Heart right ventricle (tissue), 16 donors: ENCODE measurements around the gene STXBP5. TPM values are rescaled to one million over a fixed set of nuclear protein-coding genes. Genes with fewer than 3 reads are reported as not detected.

ENCODE experiments used
- ATAC-seq, 8 donors: fragments of 200-7000 bp; cut with Tn5 transposase; one replicate each; pipeline ENCODE4 v1.9.1; 2020; ENCODE audit warnings: mild to moderate bottlenecking in 8 of 8, moderate library complexity in 8 of 8, moderate number of reproducible peaks in 1 of 8
- DNase-seq, 2 donors: peaks; one replicate each; pipeline ENCODE4 v3.0.0-alpha.2; 2020
- H3K27ac ChIP-seq, 10 donors: fragments of 200-600 bp; sonication (generic) in 2 of 10; one replicate each; pipeline versions ENCODE4 v1.5.0 to v1.8.0; 2020 to 2022; ENCODE audit warnings: mild to moderate bottlenecking in 3 of 10
- H3K27me3 ChIP-seq, 7 donors: fragments of 200-600 bp; one replicate each; pipeline ENCODE4 v1.8.0; 2021 to 2022; ENCODE audit warnings: mild to moderate bottlenecking in 2 of 7
- H3K36me3 ChIP-seq, 9 donors: fragments of 200-600 bp; sonication (generic) in 1 of 9; one replicate each; pipeline versions ENCODE4 v1.5.0 to v1.8.0; 2020 to 2022; ENCODE audit warnings: mild to moderate bottlenecking in 2 of 9
- H3K4me1 ChIP-seq, 9 donors: fragments of 200-600 bp; sonication (generic) in 1 of 9; one replicate each; pipeline versions ENCODE4 v1.5.0 to v1.8.0; 2020 to 2022; ENCODE audit warnings: mild to moderate bottlenecking in 4 of 9
- H3K4me3 ChIP-seq, 10 donors: fragments of 200-600 bp; sonication (generic) in 2 of 10; one replicate each; pipeline versions ENCODE4 v1.5.0 to v1.8.0; 2020 to 2022; ENCODE audit warnings: mild to moderate bottlenecking in 7 of 10, moderate library complexity in 2 of 10
- H3K9me3 ChIP-seq, 11 donors: fragments of 200-600 bp in 10 of 11; sonication (generic) in 2 of 11; one replicate each; pipeline versions ENCODE4 v1.5.0 to v1.8.0; 2013 to 2022; ENCODE audit warnings: mild to moderate bottlenecking in 2 of 11, control low read depth in 1 of 11, moderate library complexity in 1 of 11
- WGBS, 2 donors: extraction: QIAGEN DNeasy Blood & Tissue Kit; methylation state at CpG; one replicate each; pipeline ENCODE4 v1.1.7; 2013; ENCODE audit warnings: inconsistent platforms in 1 of 2; 5-methylcytosine and 5-hydroxymethylcytosine counted together
- intact Hi-C, 10 donors: fragments of 100-400 bp; cut with DNase I; formaldehyde crosslinking; loops; one replicate each; pipeline versions ENCODE4 v1.11.1 to v1.14.2; 2022
- polyA plus RNA-seq, 2 donors: library from polyadenylated mRNA; stranded (reverse); fragments of 200-250 nt; gene quantifications; one replicate each; pipeline ENCODE4 v1.2.3, GENCODE V29; 2013
- total RNA-seq, 10 donors: library from RNA; stranded (reverse); fragmentation: NEBNext Ultra II Directional in 3 of 10; extraction: Animal tissue kit (Norgen Biotek cat#: 25700) in 3 of 10; gene quantifications; one replicate each; pipeline versions ENCODE4 v1.2.1 to v1.2.4, GENCODE V29; 2021 to 2023
- TF ChIP-seq, protein P1 (sequence below), 9 donors: fragments of 200-600 bp; sonication (generic) in 2 of 9; IDR thresholded peaks; one replicate each; pipeline versions ENCODE4 v1.5.0 to v1.8.0; 2021 to 2022; ENCODE audit warnings: antibody characterized with exemption in 9 of 9, mild to moderate bottlenecking in 5 of 9, moderate library complexity in 1 of 9
- donor health status: Arrhythmogenic right ventricular cardiomyopathy.
- donor health status: ischemic (EF 13 %, LVEDD 7.1; RV severe dilation, severe dysfunction).
- donor health status: healthy with polysubstance abuse.
- donor health status: DM: no; HTN: yes; CAD: no.
- donor health status: DM: no; HTN: no; CAD: no.
- donor health status: ischemic (EF 25% LVEDD 6.9; RV normal size, moderate dysfunction).
- donor health status: ischemic (EF 25% LVEDD 5.7; RV mildly dilated, moderate dysfunction).
- donor health status: healthy.
- donor health status: DM: yes; HTN: yes; CAD: no.
- donor health status: Ischemic cardiomyopathy.
- donor health status: ischemic (EF 35%, LVEDD 5.7; RV mildly dilated, moderate dysfunction).
- donor health status: nonischemic (EF 11% LVEDD 7.7; RV severe dilation, severe dysfunction).
- donor health status: DM: yes; HTN: yes; CAD: no.
- donor health status: PGD.
- donor health status: ischemic (EF 29% LVEDD 5.4; RV normal size, mild dysfunction).
- donor health status: nonischemic (EF 23%, LVEDD 6.1; RV moderate dilation, normal function).

Gene STXBP5
- total and polyA plus RNA-seq, 12 donors, result 2.8 to 23.2 (median 13.4) TPM

DNA sequence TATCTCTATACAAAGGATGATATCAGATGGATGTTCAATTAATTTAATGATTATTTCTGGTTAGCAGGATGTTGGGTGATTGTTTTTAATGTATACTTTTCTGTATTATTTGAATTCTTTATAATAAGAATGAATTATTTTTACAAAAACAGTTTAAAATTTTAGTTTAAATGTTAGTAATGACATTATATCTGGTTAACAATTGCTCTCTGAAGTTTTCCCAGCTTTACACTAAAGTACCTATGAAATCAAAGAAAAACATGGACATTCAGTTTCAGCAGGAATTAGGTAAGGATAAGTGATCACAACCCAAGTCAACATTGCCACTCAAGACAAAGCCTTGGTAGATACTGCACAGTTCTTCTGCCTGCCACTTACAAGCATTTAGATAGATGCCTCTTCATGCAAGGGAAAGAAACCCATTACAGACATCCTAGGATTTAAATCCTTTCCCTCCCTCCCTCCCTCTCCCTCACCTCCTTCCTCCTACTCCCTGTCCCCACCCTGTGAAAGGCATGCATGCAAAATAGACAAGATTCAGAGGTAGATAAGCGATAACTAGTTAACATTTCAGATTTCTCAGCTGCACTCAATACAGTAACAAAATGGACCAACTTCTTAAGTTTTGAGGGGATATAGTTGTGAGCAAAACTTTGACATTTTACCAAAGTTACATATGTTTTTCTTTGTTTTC is 143.8 kb downstream of the STXBP5 start:
- WGBS, 2 donors, result 100% methylated on average over 1 of the region's 1 CpG
- Histone ChIP-seq H3K27ac (no peak overlapping the region), H3K4me1 (no peaks in the 10 kb centered on the region), H3K4me3 (no peak overlapping the region), H3K27me3 (no peaks in the 10 kb centered on the region), H3K36me3 (peaks cover 0 to 31% (median 0%) of the 10 kb centered on the region in 9 donors), H3K9me3 (no peaks in the 10 kb centered on the region)
- ATAC-seq (no peak), DNase-seq (no peak)
- intact Hi-C loops, result no loop called here
- TF ChIP-seq, protein P1, sequence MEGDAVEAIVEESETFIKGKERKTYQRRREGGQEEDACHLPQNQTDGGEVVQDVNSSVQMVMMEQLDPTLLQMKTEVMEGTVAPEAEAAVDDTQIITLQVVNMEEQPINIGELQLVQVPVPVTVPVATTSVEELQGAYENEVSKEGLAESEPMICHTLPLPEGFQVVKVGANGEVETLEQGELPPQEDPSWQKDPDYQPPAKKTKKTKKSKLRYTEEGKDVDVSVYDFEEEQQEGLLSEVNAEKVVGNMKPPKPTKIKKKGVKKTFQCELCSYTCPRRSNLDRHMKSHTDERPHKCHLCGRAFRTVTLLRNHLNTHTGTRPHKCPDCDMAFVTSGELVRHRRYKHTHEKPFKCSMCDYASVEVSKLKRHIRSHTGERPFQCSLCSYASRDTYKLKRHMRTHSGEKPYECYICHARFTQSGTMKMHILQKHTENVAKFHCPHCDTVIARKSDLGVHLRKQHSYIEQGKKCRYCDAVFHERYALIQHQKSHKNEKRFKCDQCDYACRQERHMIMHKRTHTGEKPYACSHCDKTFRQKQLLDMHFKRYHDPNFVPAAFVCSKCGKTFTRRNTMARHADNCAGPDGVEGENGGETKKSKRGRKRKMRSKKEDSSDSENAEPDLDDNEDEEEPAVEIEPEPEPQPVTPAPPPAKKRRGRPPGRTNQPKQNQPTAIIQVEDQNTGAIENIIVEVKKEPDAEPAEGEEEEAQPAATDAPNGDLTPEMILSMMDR (IDR thresholded peaks at IDR 0.05), result no peak

DNA sequence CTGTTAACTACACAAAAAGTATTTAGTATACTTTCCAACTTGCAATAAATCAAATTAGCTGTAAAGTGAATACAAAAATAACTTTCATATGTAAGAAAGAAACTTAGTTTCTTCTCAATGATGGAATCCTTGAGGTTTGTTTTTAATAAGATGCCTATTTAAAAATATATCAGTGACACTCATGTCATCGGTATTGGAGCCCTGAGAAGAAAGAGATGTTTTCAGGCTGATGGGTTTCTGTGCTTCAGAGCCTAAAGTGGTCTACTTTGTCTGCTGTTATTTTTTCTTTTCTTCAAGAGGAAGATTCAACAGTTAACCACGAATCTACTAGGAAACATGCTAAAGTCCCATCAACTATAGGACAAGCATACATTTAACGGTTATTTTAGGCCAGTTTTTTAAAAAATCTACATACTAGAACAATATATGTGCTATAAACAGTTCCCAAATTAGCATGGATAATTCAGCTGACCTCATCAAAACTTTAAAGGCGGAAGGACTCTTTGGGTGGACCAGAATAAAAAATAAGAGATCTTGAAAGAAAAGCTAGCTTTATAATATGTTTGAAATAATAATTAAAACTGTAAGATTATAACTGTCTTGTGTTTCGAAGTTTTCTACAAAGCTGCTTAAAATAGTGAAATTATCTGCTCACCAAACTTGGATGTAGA is 157.2 kb downstream of the STXBP5 start:
- TF ChIP-seq, protein P1 (IDR thresholded peaks at IDR 0.05), result no peak
- 94 to 95% methylated on average over 5 of the region's 5 CpGs for WGBS, 2 donors
- Histone ChIP-seq H3K9me3 (peaks cover 0 to 9% (median 0%) of the 10 kb centered on the region in 11 donors), H3K27me3 (no peaks in the 10 kb centered on the region), H3K4me3 (no peak overlapping the region), H3K27ac (no peak overlapping the region), H3K36me3 (peaks cover 0 to 84% (median 25%) of the 10 kb centered on the region in 9 donors), H3K4me1 (no peaks in the 10 kb centered on the region)
- intact Hi-C loops, result no loop called here
- no peak for ATAC-seq
- DNase-seq, result no peak

DNA sequence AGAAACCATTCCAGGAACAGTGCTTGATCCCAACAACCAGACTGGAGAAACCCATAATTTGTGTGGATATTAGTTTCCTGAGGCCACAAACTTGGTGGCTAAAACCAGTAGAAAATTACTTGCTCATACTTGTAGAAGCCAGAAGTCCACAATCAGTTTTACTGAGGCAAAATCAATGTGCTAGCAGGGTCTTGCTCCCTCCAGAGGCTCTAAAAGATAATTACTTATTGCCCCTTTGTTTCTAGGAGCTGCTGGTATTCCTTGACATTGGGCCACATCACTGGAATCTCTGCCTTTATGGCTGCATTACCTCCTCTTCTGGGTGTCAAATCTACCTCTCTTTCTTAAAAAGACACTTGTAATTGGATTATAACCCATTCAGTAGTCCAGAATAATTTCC is 162.1 kb downstream of the STXBP5 start:
- Histone ChIP-seq H3K27ac (no peak overlapping the region), H3K4me1 (no peaks in the 10 kb centered on the region), H3K27me3 (no peaks in the 10 kb centered on the region), H3K4me3 (no peak overlapping the region), H3K36me3 (peaks cover 0 to 52% (median 13%) of the 10 kb centered on the region in 9 donors), H3K9me3 (no peaks in the 10 kb centered on the region)
- no peak for DNase-seq
- ATAC-seq, result no peak
- TF ChIP-seq, protein P1 (IDR thresholded peaks at IDR 0.05), result no peak
- intact Hi-C loops, result no loop called here

DNA sequence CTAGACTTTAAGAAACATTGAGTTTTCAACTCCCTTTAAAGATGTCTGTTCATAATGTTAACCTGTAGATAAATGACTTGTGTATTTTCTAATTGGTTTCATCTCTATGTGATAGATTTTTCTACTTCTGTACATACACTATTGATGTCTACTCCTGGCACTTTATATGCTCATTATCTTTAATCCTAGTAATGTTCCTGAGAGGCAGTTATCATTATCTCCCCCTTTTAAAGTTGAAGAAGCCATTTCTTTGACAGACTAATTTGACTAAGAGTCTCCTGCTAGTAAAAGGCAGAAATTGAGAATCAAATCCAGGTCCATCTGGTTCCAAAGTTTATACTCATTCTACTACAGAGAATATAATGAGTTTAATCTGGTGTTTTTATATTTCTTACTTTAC is 167.1 kb downstream of the STXBP5 start:
- Histone ChIP-seq H3K27me3 (no peaks in the 10 kb centered on the region), H3K9me3 (no peaks in the 10 kb centered on the region), H3K4me1 (no peaks in the 10 kb centered on the region), H3K36me3 (peaks cover 0 to 33% (median 5%) of the 10 kb centered on the region in 9 donors), H3K27ac (no peak overlapping the region), H3K4me3 (no peak overlapping the region)
- TF ChIP-seq, protein P1 (IDR thresholded peaks at IDR 0.05), result no peak
- intact Hi-C loops, result no loop called here
- no peak for ATAC-seq
- no peak for DNase-seq
